Erythroblast (primary cell): ENCODE results near the gene CAVIN2.

ENCODE experiments used
- GATA1 ChIP-seq: IDR thresholded peaks from 2 replicates; pipeline ENCODE4 v1.6.1; 2011; ENCODE audit warnings: low read depth, mild to moderate bottlenecking, control low read depth, low read length, moderate library complexity
- POLR2A ChIP-seq: IDR thresholded peaks from 2 replicates; pipeline ENCODE4 v1.6.1; 2011; ENCODE audit warnings: mild to moderate bottlenecking, low read length

GRCh38 chr2:191853843-191854242, 7.0 kb upstream of the CAVIN2 start:
- TF ChIP-seq POLR2A: no peak
- TF ChIP-seq GATA1: no peak
